ENCODE results near the gene ACTA1.

The ACTA1 gene

GRCh38 chr1:229438021-229438420, 4.1 kb upstream of the ACTA1 start:
- no peaks in the 10 kb centered on the region for H3K9me3 ChIP-seq (ENCODE audit: control insufficient read depth in 1 of 2, low read length in 2 of 2)
- no peak overlapping the region for H3K4me3 ChIP-seq (ENCODE audit: low read depth in 1 of 2, low read length in 2 of 2)
- peaks cover 13 to 18% of the 10 kb centered on the region in 2 donors for H3K36me3 ChIP-seq (ENCODE audit: control insufficient read depth in 1 of 2, insufficient read depth in 2 of 2, low read length in 2 of 2)
- H3K27ac ChIP-seq (ENCODE audit: low read length): no peak overlapping the region
- H3K27me3 ChIP-seq (ENCODE audit: low read depth, low read length): peaks cover 22% of the 10 kb centered on the region
- H3K4me1 ChIP-seq (ENCODE audit: control insufficient read depth in 1 of 2, insufficient read depth in 2 of 2, low read length in 2 of 2): peaks cover 0 to 14% of the 10 kb centered on the region in 2 donors

- Histone ChIP-seq H3K27me3 (ENCODE audit: low read depth, low read length) (peaks cover 28% of the 10 kb centered on the region), H3K27ac (ENCODE audit: low read length) (no peak overlapping the region), H3K4me1 (ENCODE audit: control insufficient read depth in 1 of 2, insufficient read depth in 2 of 2, low read length in 2 of 2) (peaks cover 0 to 20% of the 10 kb centered on the region in 2 donors), H3K4me3 (ENCODE audit: low read depth in 1 of 2, low read length in 2 of 2) (no peak overlapping the region), H3K9me3 (ENCODE audit: control insufficient read depth in 1 of 2, low read length in 2 of 2) (no peaks in the 10 kb centered on the region), H3K36me3 (ENCODE audit: control insufficient read depth in 1 of 2, insufficient read depth in 2 of 2, low read length in 2 of 2) (peaks cover 13 to 18% of the 10 kb centered on the region in 2 donors)
These were observed 3.5 kb upstream of the ACTA1 start for GRCh38 chr1:229437443-229437842.

DNA sequence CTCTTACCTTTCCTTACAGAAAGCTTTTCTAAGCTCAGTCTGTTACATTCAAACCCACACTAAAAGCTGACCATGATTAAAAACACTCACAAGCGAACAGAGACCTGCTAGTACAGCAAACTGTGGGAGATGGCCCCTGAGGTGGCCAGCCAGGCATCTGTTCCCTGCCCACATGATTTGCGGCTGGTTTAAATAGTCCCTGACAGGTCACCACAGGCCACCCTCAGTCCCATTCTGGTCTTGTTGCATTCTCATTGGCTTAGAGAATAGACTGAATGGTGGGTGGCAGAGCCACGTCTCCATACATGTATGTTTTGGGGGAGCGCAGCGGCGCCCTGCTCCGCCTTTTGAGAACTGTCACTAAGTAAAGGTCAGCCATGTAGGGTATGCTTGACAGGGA, 2.3 kb upstream of the ACTA1 start:
- Histone ChIP-seq H3K27ac (ENCODE audit: low read length) (no peak overlapping the region), H3K27me3 (ENCODE audit: low read depth, low read length) (peaks cover 34% of the 10 kb centered on the region), H3K9me3 (ENCODE audit: control insufficient read depth in 1 of 2, low read length in 2 of 2) (no peaks in the 10 kb centered on the region), H3K4me3 (ENCODE audit: low read depth in 1 of 2, low read length in 2 of 2) (no peak overlapping the region), H3K36me3 (ENCODE audit: control insufficient read depth in 1 of 2, insufficient read depth in 2 of 2, low read length in 2 of 2) (peaks cover 5 to 16% of the 10 kb centered on the region in 2 donors), H3K4me1 (ENCODE audit: control insufficient read depth in 1 of 2, insufficient read depth in 2 of 2, low read length in 2 of 2) (peaks cover 0 to 30% of the 10 kb centered on the region in 2 donors)

GRCh38 chr1:229434641-229435051, 752 bp upstream of the ACTA1 start:
- H3K27me3 ChIP-seq (ENCODE audit: low read depth, low read length): peaks cover 48% of the 10 kb centered on the region
- peaks cover under 1% of the 10 kb centered on the region in 2 donors for H3K36me3 ChIP-seq (ENCODE audit: control insufficient read depth in 1 of 2, insufficient read depth in 2 of 2, low read length in 2 of 2)
- H3K9me3 ChIP-seq (ENCODE audit: control insufficient read depth in 1 of 2, low read length in 2 of 2): no peaks in the 10 kb centered on the region
- no peak overlapping the region for H3K27ac ChIP-seq (ENCODE audit: low read length)
- H3K4me3 ChIP-seq (ENCODE audit: low read depth in 1 of 2, low read length in 2 of 2): no peak overlapping the region
- H3K4me1 ChIP-seq (ENCODE audit: control insufficient read depth in 1 of 2, insufficient read depth in 2 of 2, low read length in 2 of 2): peaks cover 3 to 36% of the 10 kb centered on the region in 2 donors

GRCh38 chr1:229433364-229434004, 410 bp downstream of the ACTA1 start:
- Histone ChIP-seq H3K27me3 (ENCODE audit: low read depth, low read length) (peaks cover 48% of the 10 kb centered on the region), H3K27ac (ENCODE audit: low read length) (no peak overlapping the region), H3K4me1 (ENCODE audit: control insufficient read depth in 1 of 2, insufficient read depth in 2 of 2, low read length in 2 of 2) (peaks cover 3 to 36% of the 10 kb centered on the region in 2 donors), H3K9me3 (ENCODE audit: control insufficient read depth in 1 of 2, low read length in 2 of 2) (no peaks in the 10 kb centered on the region), H3K4me3 (ENCODE audit: low read depth in 1 of 2, low read length in 2 of 2) (no peak overlapping the region), H3K36me3 (ENCODE audit: control insufficient read depth in 1 of 2, insufficient read depth in 2 of 2, low read length in 2 of 2) (no peaks in the 10 kb centered on the region)

DNA sequence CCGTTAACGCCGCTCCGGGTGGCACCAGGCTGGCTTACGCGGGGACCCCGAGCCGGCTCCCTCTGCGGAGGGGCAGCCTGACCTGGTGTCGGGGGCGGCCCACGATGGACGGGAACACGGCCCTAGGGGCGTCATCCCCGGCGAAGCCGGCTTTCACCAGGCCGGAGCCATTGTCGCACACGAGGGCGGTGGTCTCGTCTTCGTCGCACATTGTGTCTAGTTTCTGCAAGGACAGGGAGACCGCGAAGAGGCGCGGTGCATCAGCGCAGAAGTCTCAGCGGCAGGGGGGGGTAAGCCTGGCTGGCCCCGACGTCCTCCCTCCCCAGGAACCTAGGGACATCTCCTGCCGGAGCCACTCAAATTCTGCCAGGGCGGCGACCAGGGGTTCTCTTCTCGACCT, 989 bp downstream of the ACTA1 start:
- no peak overlapping the region for H3K4me3 ChIP-seq (ENCODE audit: low read depth in 1 of 2, low read length in 2 of 2)
- peaks cover 3 to 36% of the 10 kb centered on the region in 2 donors for H3K4me1 ChIP-seq (ENCODE audit: control insufficient read depth in 1 of 2, insufficient read depth in 2 of 2, low read length in 2 of 2)
- no peak overlapping the region for H3K27ac ChIP-seq (ENCODE audit: low read length)
- H3K9me3 ChIP-seq (ENCODE audit: control insufficient read depth in 1 of 2, low read length in 2 of 2): no peaks in the 10 kb centered on the region
- no peaks in the 10 kb centered on the region for H3K36me3 ChIP-seq (ENCODE audit: control insufficient read depth in 1 of 2, insufficient read depth in 2 of 2, low read length in 2 of 2)
- peaks cover 48% of the 10 kb centered on the region for H3K27me3 ChIP-seq (ENCODE audit: low read depth, low read length)

DNA sequence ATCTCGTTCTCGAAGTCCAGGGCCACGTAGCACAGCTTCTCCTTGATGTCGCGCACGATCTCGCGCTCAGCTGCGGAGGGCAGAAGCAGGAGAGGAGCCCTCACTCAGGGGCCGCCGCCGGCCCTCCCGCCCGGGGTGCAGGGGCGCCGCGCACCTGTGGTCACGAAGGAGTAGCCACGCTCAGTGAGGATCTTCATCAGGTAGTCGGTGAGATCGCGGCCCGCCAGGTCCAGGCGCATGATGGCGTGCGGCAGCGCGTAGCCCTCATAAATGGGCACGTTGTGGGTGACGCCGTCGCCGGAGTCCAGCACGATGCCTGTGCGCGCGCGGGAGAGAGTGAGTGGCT, 1.8 kb downstream of the ACTA1 start:
- Histone ChIP-seq H3K9me3 (ENCODE audit: control insufficient read depth in 1 of 2, low read length in 2 of 2) (no peaks in the 10 kb centered on the region), H3K4me3 (ENCODE audit: low read depth in 1 of 2, low read length in 2 of 2) (peak overlapping the region in 1 of 2 donors; percentile 53), H3K27ac (ENCODE audit: low read length) (no peak overlapping the region), H3K4me1 (ENCODE audit: control insufficient read depth in 1 of 2, insufficient read depth in 2 of 2, low read length in 2 of 2) (peaks cover 3 to 36% of the 10 kb centered on the region in 2 donors), H3K27me3 (ENCODE audit: low read depth, low read length) (peaks cover 48% of the 10 kb centered on the region), H3K36me3 (ENCODE audit: control insufficient read depth in 1 of 2, insufficient read depth in 2 of 2, low read length in 2 of 2) (no peaks in the 10 kb centered on the region)

DNA sequence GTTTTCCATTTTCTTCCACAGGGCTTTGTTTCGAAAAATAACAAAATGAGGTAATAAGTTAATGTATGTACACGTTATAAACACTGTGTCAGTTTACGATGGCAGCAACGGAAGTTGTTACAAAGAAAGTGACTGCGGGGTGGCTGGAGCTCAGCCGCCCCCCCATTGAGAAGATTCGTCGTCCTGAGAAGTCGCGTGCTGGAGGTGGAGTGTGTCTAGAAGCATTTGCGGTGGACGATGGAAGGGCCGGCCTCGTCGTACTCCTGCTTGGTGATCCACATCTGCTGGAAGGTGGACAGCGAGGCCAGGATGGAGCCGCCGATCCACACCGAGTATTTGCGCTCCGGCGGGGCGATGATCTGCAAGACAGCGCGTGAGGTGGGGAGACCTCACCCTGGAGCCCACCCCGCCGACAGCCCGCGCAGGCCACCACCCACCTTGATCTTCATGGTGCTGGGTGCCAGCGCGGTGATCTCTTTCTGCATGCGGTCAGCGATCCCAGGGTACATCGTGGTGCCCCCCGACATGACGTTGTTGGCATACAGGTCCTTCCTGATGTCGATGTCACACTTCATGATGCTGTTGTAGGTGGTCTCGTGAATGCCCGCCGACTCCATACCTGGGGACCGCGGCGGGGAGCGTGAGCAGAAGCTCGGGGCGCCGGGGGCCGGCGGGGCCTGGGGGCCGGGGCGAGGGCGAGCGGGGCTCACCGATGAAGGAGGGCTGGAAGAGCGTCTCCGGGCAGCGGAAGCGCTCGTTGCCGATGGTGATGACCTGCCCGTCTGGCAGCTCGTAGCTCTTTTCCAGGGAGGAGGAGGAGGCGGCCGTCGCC, 2.4 kb downstream of the ACTA1 start:
- H3K4me1 ChIP-seq (ENCODE audit: control insufficient read depth in 1 of 2, insufficient read depth in 2 of 2, low read length in 2 of 2): peaks cover 3 to 36% of the 10 kb centered on the region in 2 donors
- H3K27ac ChIP-seq (ENCODE audit: low read length): no peak overlapping the region
- peaks cover 48% of the 10 kb centered on the region for H3K27me3 ChIP-seq (ENCODE audit: low read depth, low read length)
- peak overlapping the region; percentile 50 to 53 for H3K4me3 ChIP-seq (ENCODE audit: low read depth in 1 of 2, low read length in 2 of 2)
- no peaks in the 10 kb centered on the region for H3K9me3 ChIP-seq (ENCODE audit: control insufficient read depth in 1 of 2, low read length in 2 of 2)
- H3K36me3 ChIP-seq (ENCODE audit: control insufficient read depth in 1 of 2, insufficient read depth in 2 of 2, low read length in 2 of 2): no peaks in the 10 kb centered on the region

DNA sequence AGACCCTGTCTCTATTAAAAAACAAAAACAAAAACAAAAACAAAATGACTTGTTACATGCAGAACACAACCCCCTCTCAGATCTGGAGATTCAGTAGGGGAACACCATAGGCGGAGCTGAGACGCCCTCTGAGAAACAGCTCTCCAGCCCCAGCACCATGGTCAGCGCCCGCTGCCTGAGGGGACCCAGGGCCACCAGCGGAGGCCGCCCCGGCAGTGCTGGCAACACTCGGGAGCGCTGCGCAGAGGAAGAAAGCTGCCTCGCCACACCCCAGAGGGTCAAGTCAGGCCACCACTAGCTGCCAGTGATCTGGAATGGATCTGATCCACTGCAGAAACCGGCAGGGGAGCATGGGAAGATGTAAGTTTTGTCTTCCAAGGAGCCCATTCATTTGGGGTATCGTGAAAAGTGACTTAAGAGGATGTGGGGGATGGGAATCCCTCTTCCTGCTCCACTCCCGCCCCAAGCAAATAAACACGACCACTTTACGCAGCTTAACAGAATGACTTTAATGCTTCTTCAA, 3.1 kb downstream of the ACTA1 start:
- peaks cover 3 to 36% of the 10 kb centered on the region in 2 donors for H3K4me1 ChIP-seq (ENCODE audit: control insufficient read depth in 1 of 2, insufficient read depth in 2 of 2, low read length in 2 of 2)
- H3K27ac ChIP-seq (ENCODE audit: low read length): no peak overlapping the region
- peak overlapping the region; percentile 50 to 53 for H3K4me3 ChIP-seq (ENCODE audit: low read depth in 1 of 2, low read length in 2 of 2)
- H3K9me3 ChIP-seq (ENCODE audit: control insufficient read depth in 1 of 2, low read length in 2 of 2): no peaks in the 10 kb centered on the region
- H3K27me3 ChIP-seq (ENCODE audit: low read depth, low read length): peaks cover 48% of the 10 kb centered on the region
- H3K36me3 ChIP-seq (ENCODE audit: control insufficient read depth in 1 of 2, insufficient read depth in 2 of 2, low read length in 2 of 2): no peaks in the 10 kb centered on the region

GRCh38 chr1:229428256-229428655, 5.6 kb downstream of the ACTA1 start:
- Histone ChIP-seq H3K36me3 (ENCODE audit: control insufficient read depth in 1 of 2, insufficient read depth in 2 of 2, low read length in 2 of 2) (no peaks in the 10 kb centered on the region), H3K27me3 (ENCODE audit: low read depth, low read length) (peaks cover 29% of the 10 kb centered on the region), H3K4me1 (ENCODE audit: control insufficient read depth in 1 of 2, insufficient read depth in 2 of 2, low read length in 2 of 2) (peaks cover 3 to 24% of the 10 kb centered on the region in 2 donors), H3K27ac (ENCODE audit: low read length) (no peak overlapping the region), H3K9me3 (ENCODE audit: control insufficient read depth in 1 of 2, low read length in 2 of 2) (no peaks in the 10 kb centered on the region), H3K4me3 (ENCODE audit: low read depth in 1 of 2, low read length in 2 of 2) (no peak overlapping the region)

- H3K4me3 ChIP-seq (ENCODE audit: low read depth in 1 of 2, low read length in 2 of 2): no peak overlapping the region
- H3K36me3 ChIP-seq (ENCODE audit: control insufficient read depth in 1 of 2, insufficient read depth in 2 of 2, low read length in 2 of 2): no peaks in the 10 kb centered on the region
- peaks cover 22% of the 10 kb centered on the region for H3K27me3 ChIP-seq (ENCODE audit: low read depth, low read length)
- peaks cover 3 to 18% of the 10 kb centered on the region in 2 donors for H3K4me1 ChIP-seq (ENCODE audit: control insufficient read depth in 1 of 2, insufficient read depth in 2 of 2, low read length in 2 of 2)
- no peaks in the 10 kb centered on the region for H3K9me3 ChIP-seq (ENCODE audit: control insufficient read depth in 1 of 2, low read length in 2 of 2)
- H3K27ac ChIP-seq (ENCODE audit: low read length): no peak overlapping the region
These were observed 6.3 kb downstream of the ACTA1 start for GRCh38 chr1:229427572-229427971.

All from muscle layer of duodenum (tissue), 2 donors.